SU-DHL-6 (cell line): ENCODE measurements around the gene HSP90AB1.

Source experiments
- H2AFZ ChIP-seq: fragments of 200-600 bp; sonication (generic); 2 replicates; pipeline ENCODE4 v1.6.1; 2014; ENCODE audit warnings: low read depth, mild to moderate bottlenecking, moderate library complexity, mixed read lengths, antibody characterized with exemption, low read length; ENCODE audit not compliant: severe bottlenecking
- H3F3A ChIP-seq: fragments of 200-600 bp; shearing (Covaris generic); 2 replicates; pipeline ENCODE4 v1.6.0; 2016; ENCODE audit warnings: antibody characterized with exemption, mild to moderate bottlenecking; ENCODE audit not compliant: insufficient read depth
- H3K27ac ChIP-seq: fragments of 200-600 bp; sonication (generic); 2 replicates; pipeline ENCODE4 v1.5.1; 2016; ENCODE audit warnings: low read depth, mild to moderate bottlenecking, low read length, moderate library complexity, mixed read lengths
- H3K27me3 ChIP-seq: fragments of 200-600 bp; sonication (generic), shearing (Covaris generic); 2 replicates; pipeline ENCODE4 v1.6.0; 2014; ENCODE audit warnings: mild to moderate bottlenecking, low read length
- H3K36me3 ChIP-seq: fragments of 200-600 bp; sonication (generic); 2 replicates; pipeline ENCODE4 v1.6.1; 2014; ENCODE audit warnings: mild to moderate bottlenecking, low read length, mixed read lengths
- H3K4me2 ChIP-seq: fragments of 300-600, 200-600 bp; shearing (Covaris generic), sonication (generic); 2 replicates; pipeline ENCODE4 v1.6.0; 2014; ENCODE audit warnings: low read length, low read depth, mild to moderate bottlenecking; ENCODE audit not compliant: poor library complexity, severe bottlenecking
- H3K4me3 ChIP-seq: fragments of 200-600 bp; sonication (generic); 2 replicates; pipeline ENCODE4 v1.5.1; 2014; ENCODE audit warnings: antibody characterized with exemption, low read length, mild to moderate bottlenecking, mixed read lengths; ENCODE audit not compliant: insufficient read depth, poor library complexity, severe bottlenecking
- H3K79me2 ChIP-seq: fragments of 200-600 bp; sonication (generic); 2 replicates; pipeline ENCODE4 v1.6.1; 2014; ENCODE audit warnings: mild to moderate bottlenecking, low read length, moderate library complexity; ENCODE audit not compliant: insufficient read depth
- H3K9ac ChIP-seq: fragments of 200-600 bp; sonication (generic); 2 replicates; pipeline ENCODE4 v1.7.0; 2014; ENCODE audit warnings: mild to moderate bottlenecking, low read length
- H3K9me2 ChIP-seq: fragments of 200-600 bp; sonication (generic); replicated peaks from 2 replicates; pipeline ENCODE4 v1.6.1; 2014; ENCODE audit warnings: low read length; ENCODE audit not compliant: insufficient read depth
- H3K9me3 ChIP-seq: fragments of 200-600 bp; sonication (generic); 2 replicates; pipeline ENCODE4 v1.6.1; 2014; ENCODE audit warnings: low read length, mixed read lengths; ENCODE audit not compliant: insufficient read depth
- H4K20me1 ChIP-seq: fragments of 200-600 bp; sonication (generic); 2 replicates; pipeline ENCODE4 v1.6.1; 2014; ENCODE audit warnings: low read depth, mild to moderate bottlenecking, antibody characterized with exemption, low read length, moderate library complexity, mixed read lengths
- CTCF ChIP-seq: fragments of 200-600 bp; sonication (generic); IDR thresholded peaks from one replicate; pipeline ENCODE4 v1.5.1; 2017; ENCODE audit warnings: antibody characterized with exemption, mild to moderate bottlenecking, low read length, moderate library complexity; ENCODE audit not compliant: insufficient read depth, poor library complexity, severe bottlenecking
- EZH2phosphoT487 ChIP-seq: fragments of 200-600 bp; sonication (generic), shearing (Covaris generic); conservative IDR thresholded peaks from 2 replicates; pipeline ENCODE4 v1.6.1; 2018; ENCODE audit warnings: mild to moderate bottlenecking, antibody characterized with exemption, low read length, moderate library complexity, mixed read lengths

The HSP90AB1 gene

DNA sequence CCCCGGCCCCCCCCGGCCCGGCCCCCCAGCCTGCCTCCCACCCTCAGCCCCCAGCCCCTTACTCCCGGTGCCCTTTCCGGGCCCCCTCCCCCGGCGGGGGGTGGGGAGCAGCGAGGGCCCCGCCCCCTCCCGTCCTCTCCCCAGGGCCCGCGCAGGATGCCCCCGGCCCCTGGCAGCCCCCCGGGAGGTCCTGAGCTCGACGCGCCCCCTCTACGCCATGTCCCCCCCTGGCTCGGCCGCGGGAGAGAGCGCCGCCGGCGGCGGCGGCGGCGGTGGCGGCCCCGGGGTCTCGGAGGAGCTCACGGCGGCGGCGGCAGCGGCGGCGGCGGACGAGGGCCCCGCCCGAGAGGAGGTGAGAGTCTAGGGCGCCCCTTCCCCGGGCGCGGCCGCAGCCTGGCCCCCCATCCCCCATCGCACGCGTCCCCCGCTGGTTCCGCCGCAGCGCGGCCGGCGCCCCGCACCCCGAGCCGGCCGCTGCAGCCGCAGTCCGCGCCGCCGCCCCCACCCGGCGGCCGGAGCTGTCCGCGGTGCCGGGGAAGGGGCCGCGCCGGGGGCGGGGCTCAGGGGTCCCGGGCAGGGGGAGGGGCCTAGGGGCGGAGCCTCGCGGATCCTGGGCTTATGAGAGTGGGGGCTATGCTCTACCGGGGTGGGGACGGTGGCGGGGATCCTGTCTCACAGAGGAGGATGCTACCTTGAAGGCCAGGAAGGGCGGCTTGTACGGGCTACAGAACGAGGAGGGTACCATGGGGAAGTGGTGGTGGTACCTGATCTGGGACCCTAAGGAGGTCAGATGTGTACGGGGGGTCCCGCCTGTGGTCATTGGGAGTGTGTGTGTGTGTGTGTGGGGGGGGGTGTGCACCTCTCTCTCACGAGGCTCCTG lies 23.9 kb downstream of the HSP90AB1 start:
- Histone ChIP-seq H3F3A (peaks cover 18% of the 10 kb centered on the region), H3K4me3 (peak overlapping the region; percentile 27), H3K4me2 (peak overlapping the region; percentile 34), H3K79me2 (no peaks in the 10 kb centered on the region), H3K9me2 (no peaks in the 10 kb centered on the region), H3K9me3 (no peaks in the 10 kb centered on the region), H3K36me3 (no peaks in the 10 kb centered on the region), H3K27me3 (no peaks in the 10 kb centered on the region), H3K9ac (no peak overlapping the region), H3K27ac (no peak overlapping the region), H4K20me1 (no peaks in the 10 kb centered on the region), H2AFZ (no peak overlapping the region)
- no peak for TF ChIP-seq CTCF
- TF ChIP-seq EZH2phosphoT487: no peak

GRCh38 chr6:44271406-44271723 lies 24.5 kb downstream of the HSP90AB1 start:
- Histone ChIP-seq H2AFZ (no peak overlapping the region), H3K4me3 (no peak overlapping the region), H3K36me3 (no peaks in the 10 kb centered on the region), H3K27me3 (no peaks in the 10 kb centered on the region), H3K9me2 (no peaks in the 10 kb centered on the region), H3K27ac (no peak overlapping the region), H3F3A (peaks cover 12% of the 10 kb centered on the region; the same call in 1 of the 2 replicates), H3K9me3 (no peaks in the 10 kb centered on the region), H3K9ac (no peak overlapping the region), H3K4me2 (peak overlapping the region; percentile 34), H3K79me2 (no peaks in the 10 kb centered on the region), H4K20me1 (no peaks in the 10 kb centered on the region)
- TF ChIP-seq EZH2phosphoT487 (no peak), CTCF (no peak)

GRCh38 chr6:44271914-44272313 lies 25.0 kb downstream of the HSP90AB1 start:
- H3K4me3 ChIP-seq: no peak overlapping the region
- H3K27me3 ChIP-seq: no peaks in the 10 kb centered on the region
- H3F3A ChIP-seq: peaks cover 10% of the 10 kb centered on the region; the same call in 1 of the 2 replicates
- H3K9ac ChIP-seq: no peak overlapping the region
- no peak overlapping the region for H2AFZ ChIP-seq
- no peaks in the 10 kb centered on the region for H3K9me3 ChIP-seq
- H3K27ac ChIP-seq: no peak overlapping the region
- no peaks in the 10 kb centered on the region for H3K79me2 ChIP-seq
- H3K9me2 ChIP-seq: no peaks in the 10 kb centered on the region
- no peaks in the 10 kb centered on the region for H3K36me3 ChIP-seq
- H3K4me2 ChIP-seq: no peak overlapping the region
- no peaks in the 10 kb centered on the region for H4K20me1 ChIP-seq
- no peak for TF ChIP-seq CTCF
- TF ChIP-seq EZH2phosphoT487: no peak
